ENCODE results near the gene SCCPDH. TPM values are rescaled to one million over a fixed set of nuclear protein-coding genes. Genes with fewer than 3 reads are reported as not detected.

The SCCPDH gene
- total RNA-seq, result 100 to 1,000 TPM in 1 of 2 donors, 10 to 100 TPM in 1; 78.9 to 144 TPM

GRCh38 chr1:246724016-246724730, at the start of gene SCCPDH:
TSS of gene SCCPDH (plus strand) at chr1:246724409. CDS start at chr1:246724423, 14 bp downstream.

Small RNAs within 50 kb of the gene (small RNA-seq; reads per million reads assigned to genes)
- 0 reads per million in 2 donors for gene AC113174.1

Other genes with a start within 250 kb of the SCCPDH start
- gene SMYD3, start 217.1 kb upstream of the SCCPDH start, total RNA-seq, result 10 to 100 TPM; 30.3 to 36.1 TPM
- gene TFB2M, start 158.1 kb upstream of the SCCPDH start, total RNA-seq, result 10 to 100 TPM; 15.1 to 25.3 TPM
- 10 to 100 TPM; 22.3 to 22.7 TPM for gene CNST, start 158.0 kb upstream of the SCCPDH start, total RNA-seq
- 10 to 100 TPM; 29.6 to 42.3 TPM for gene AHCTF1, start 207.5 kb downstream of the SCCPDH start, total RNA-seq

Data from melanocyte of skin (primary cell).